Measurements from ENCODE around the gene OR9A2.

Gene OR9A2

DNA sequence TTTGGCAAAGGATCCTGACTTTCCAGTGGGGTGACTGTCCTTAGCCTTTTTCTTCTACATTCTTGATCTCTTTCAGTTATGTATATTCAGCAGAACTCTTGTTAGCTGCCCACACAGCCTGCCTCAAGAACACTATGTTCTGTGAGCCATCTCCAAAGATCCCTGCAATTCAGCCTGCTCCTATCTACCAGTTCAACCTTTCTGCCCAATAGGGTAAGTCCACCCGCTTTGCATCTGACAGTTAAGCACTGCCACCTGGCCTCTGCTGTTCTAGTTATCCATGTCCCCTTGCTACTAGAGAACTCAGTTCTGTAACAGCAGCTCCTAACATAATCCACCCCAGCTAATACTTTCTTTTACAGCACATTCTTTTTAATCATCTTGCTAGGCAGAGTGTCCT, 13.5 kb downstream of the OR9A2 start:
- no peak overlapping the region for H3K27ac ChIP-seq
- TF ChIP-seq, protein P1, sequence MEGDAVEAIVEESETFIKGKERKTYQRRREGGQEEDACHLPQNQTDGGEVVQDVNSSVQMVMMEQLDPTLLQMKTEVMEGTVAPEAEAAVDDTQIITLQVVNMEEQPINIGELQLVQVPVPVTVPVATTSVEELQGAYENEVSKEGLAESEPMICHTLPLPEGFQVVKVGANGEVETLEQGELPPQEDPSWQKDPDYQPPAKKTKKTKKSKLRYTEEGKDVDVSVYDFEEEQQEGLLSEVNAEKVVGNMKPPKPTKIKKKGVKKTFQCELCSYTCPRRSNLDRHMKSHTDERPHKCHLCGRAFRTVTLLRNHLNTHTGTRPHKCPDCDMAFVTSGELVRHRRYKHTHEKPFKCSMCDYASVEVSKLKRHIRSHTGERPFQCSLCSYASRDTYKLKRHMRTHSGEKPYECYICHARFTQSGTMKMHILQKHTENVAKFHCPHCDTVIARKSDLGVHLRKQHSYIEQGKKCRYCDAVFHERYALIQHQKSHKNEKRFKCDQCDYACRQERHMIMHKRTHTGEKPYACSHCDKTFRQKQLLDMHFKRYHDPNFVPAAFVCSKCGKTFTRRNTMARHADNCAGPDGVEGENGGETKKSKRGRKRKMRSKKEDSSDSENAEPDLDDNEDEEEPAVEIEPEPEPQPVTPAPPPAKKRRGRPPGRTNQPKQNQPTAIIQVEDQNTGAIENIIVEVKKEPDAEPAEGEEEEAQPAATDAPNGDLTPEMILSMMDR (IDR thresholded peaks at IDR 0.05) = no peak
- no peak for TF ChIP-seq ZFX (IDR thresholded peaks at IDR 0.05; ENCODE audit: borderline replicate concordance)

DNA sequence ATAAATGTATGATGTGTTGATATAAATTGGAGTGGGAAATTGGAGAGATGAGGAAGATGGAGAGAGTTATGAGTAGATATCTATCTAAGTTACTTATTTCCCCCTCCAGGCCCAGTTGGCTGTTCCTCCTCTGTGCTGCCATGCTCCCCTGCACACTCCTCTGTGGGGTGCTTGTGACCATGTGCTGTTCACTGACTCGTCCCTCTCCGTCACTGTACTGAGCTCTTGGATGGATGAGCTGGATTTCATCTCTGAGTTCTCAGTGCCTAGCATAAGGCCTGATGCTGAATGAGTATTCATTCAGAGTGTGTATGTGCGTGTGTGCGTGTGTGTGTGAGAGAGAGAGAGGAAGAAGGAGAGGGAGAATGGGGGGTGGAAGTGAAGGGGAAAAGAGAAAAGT, 14.5 kb downstream of the OR9A2 start:
- TF ChIP-seq, protein P1 (IDR thresholded peaks at IDR 0.05) = no peak
- no peak for TF ChIP-seq ZFX (IDR thresholded peaks at IDR 0.05; ENCODE audit: borderline replicate concordance)
- no peak overlapping the region for H3K27ac ChIP-seq

- no peak for TF ChIP-seq ZFX (IDR thresholded peaks at IDR 0.05; ENCODE audit: borderline replicate concordance)
- TF ChIP-seq, protein P1 (IDR thresholded peaks at IDR 0.05) = no peak
Observed at GRCh38 chr7:143012001-143012400, 14.9 kb downstream of the OR9A2 start.

GRCh38 chr7:143008007-143008901, 18.7 kb downstream of the OR9A2 start:
- TF ChIP-seq, protein P1 (IDR thresholded peaks at IDR 0.05) = peak; percentile 99
- no peak for TF ChIP-seq ZFX (IDR thresholded peaks at IDR 0.05; ENCODE audit: borderline replicate concordance)
- H3K27ac ChIP-seq = no peak overlapping the region

More at GRCh38 chr7:143012001-143012400, 14.9 kb downstream of the OR9A2 start:
- no peak overlapping the region for H3K27ac ChIP-seq

DNA sequence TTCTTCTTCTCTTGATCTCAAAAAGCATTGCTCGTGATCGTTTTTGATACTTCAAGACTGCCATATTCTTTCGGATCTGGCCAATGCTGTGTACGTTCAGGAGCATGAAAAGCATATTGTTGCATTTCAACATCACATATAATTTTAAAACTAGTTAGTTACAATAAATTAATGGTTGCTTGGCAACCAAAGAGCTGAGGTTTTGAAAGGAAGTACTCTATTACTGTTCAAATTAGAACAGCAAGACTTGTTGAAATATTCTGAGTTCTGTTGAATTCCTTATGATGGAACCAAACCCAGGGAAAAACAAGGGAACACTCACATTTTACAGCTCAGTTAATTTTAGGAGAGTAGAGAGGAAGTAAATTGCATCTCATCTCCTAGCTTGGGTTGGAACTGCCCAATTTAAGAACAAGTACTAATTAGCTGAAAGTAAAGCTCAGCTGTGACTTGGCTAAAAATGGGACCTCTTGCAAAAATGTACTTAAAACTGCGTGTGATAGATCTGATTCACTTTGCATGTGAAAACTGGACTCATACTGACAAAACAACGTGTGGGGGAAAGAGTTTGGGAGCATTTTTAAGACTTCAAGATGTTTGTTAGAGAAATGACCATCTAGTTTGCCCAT, 21.2 kb downstream of the OR9A2 start:
- TF ChIP-seq ZFX (IDR thresholded peaks at IDR 0.05; ENCODE audit: borderline replicate concordance) = no peak
- TF ChIP-seq, protein P1 (IDR thresholded peaks at IDR 0.05) = no peak
- no peak overlapping the region for H3K27ac ChIP-seq

- TF ChIP-seq ZFX (IDR thresholded peaks at IDR 0.05; ENCODE audit: borderline replicate concordance) = no peak
- TF ChIP-seq, protein P1 (IDR thresholded peaks at IDR 0.05) = peak; percentile 98
- no peak overlapping the region for H3K27ac ChIP-seq
Observed at GRCh38 chr7:143003393-143004051, 23.4 kb downstream of the OR9A2 start.
